Stomach (tissue), 9 donors: ENCODE results near the gene CYB5D1. TPM values are rescaled to one million over a fixed set of nuclear protein-coding genes. Genes with fewer than 3 reads are reported as not detected.

Experiments
- DNase-seq, 2 donors: peaks; one replicate each; pipeline versions ENCODE4 v3.0.0 to v3.0.0-alpha.2; 2013 to 2019
- H3K27ac ChIP-seq, 5 donors: fragments of 200-600 bp in 4 of 5; sonication (generic) in 4 of 5; one replicate each; pipeline ENCODE4 v1.5.1; 2013 to 2019; ENCODE audit warnings: mild to moderate bottlenecking in 1 of 5, moderate library complexity in 1 of 5
- H3K27me3 ChIP-seq, 3 donors: fragments of 200-600 bp; sonication (generic); one replicate each; pipeline ENCODE4 v1.5.1; 2017 to 2019; ENCODE audit warnings: mixed run types in 1 of 3
- H3K36me3 ChIP-seq, 4 donors: fragments of 200-600 bp; sonication (generic); 1 replicate in 3 of 4; 2 replicates in 1 of 4; pipeline ENCODE4 v1.5.1; 2016 to 2019
- H3K4me1 ChIP-seq, 4 donors: fragments of 200-600 bp; sonication (generic); one replicate each; pipeline ENCODE4 v1.5.1; 2016 to 2019
- H3K4me3 ChIP-seq, 4 donors: fragments of 200-600 bp; sonication (generic) in 3 of 4; one replicate each; pipeline ENCODE4 v1.5.1; 2016 to 2019; ENCODE audit warnings: mild to moderate bottlenecking in 1 of 4
- H3K9me3 ChIP-seq, 4 donors: fragments of 200-600 bp; sonication (generic); one replicate each; pipeline ENCODE4 v1.5.1; 2016 to 2019
- EP300 ChIP-seq: sonication (generic); formaldehyde crosslinking; IDR thresholded peaks from one replicate; pipeline ENCODE4 v1.6.1; 2017; ENCODE audit warnings: antibody characterized with exemption
- POLR2A ChIP-seq, 4 donors: fragments of 450-650 bp; IDR thresholded peaks; one replicate each; pipeline ENCODE4 v1.6.1; 2016; ENCODE audit warnings: antibody characterized with exemption in 4 of 4, control low read depth in 2 of 4, mild to moderate bottlenecking in 1 of 4, moderate library complexity in 1 of 4
- POLR2AphosphoS5 ChIP-seq, 3 donors: sonication (generic); formaldehyde crosslinking; IDR thresholded peaks; one replicate each; pipeline ENCODE4 v1.6.1; 2016; ENCODE audit warnings: antibody characterized with exemption in 3 of 3
- WGBS, 5 donors: extraction: QIAGEN DNeasy Blood & Tissue Kit in 3 of 5; methylation state at CpG; one replicate each; pipeline versions ENCODE4 v1.1.5 to v1.1.7; 2013 to 2018; 5-methylcytosine and 5-hydroxymethylcytosine counted together
- intact Hi-C: fragments of 100-400 bp; cut with DNase I; formaldehyde crosslinking; loops from one replicate; pipeline ENCODE4 v1.15.1; 2023; ENCODE audit warnings: low total_unique reads
- polyA plus RNA-seq, 3 donors: library from polyadenylated mRNA; stranded (reverse); fragments of 200-250 nt; gene quantifications; one replicate each; pipeline ENCODE4 v1.2.3, GENCODE V29; 2013
- total RNA-seq, 5 donors: library from RNA; depleted of rRNA; stranded (reverse); fragments of >200 nt; gene quantifications; one replicate each; pipeline versions ENCODE4 v1.1.0 to v1.2.3, GENCODE V29; 2014 to 2016
- TF ChIP-seq, protein P1 (sequence below), 7 experiments: fragments of 450-650 bp in 4 of 7; fragments of 200-600 bp in 3 of 7; sonication (generic) in 3 of 7; IDR thresholded peaks; one replicate each; pipeline ENCODE4 v1.5.1; 2016 to 2019; ENCODE audit warnings: antibody characterized with exemption in 7 of 7, control low read depth in 2 of 7, mild to moderate bottlenecking in 1 of 7
- donor health status: healthy with polysubstance abuse.
- donor health status: Bipolar disorder and iron deficiency.
- donor health status: healthy.

CYB5D1 gene
- total and polyA plus RNA-seq, 8 donors = 1.8 to 12.0 (median 4.9) TPM; not detected in 1

- H3K27ac ChIP-seq = peak within 1 kb of the TSS; percentile 95 to 98 (median 97)
- WGBS, 5 donors = 13 to 30% (median 21%) methylated on average over 16 to 18 of the region's 18 CpGs
- TF ChIP-seq POLR2AphosphoS5 (IDR thresholded peaks at IDR 0.05) (no peak), POLR2A (IDR thresholded peaks at IDR 0.05) (no peak), EP300 (no peak)
- TF ChIP-seq, protein P1, sequence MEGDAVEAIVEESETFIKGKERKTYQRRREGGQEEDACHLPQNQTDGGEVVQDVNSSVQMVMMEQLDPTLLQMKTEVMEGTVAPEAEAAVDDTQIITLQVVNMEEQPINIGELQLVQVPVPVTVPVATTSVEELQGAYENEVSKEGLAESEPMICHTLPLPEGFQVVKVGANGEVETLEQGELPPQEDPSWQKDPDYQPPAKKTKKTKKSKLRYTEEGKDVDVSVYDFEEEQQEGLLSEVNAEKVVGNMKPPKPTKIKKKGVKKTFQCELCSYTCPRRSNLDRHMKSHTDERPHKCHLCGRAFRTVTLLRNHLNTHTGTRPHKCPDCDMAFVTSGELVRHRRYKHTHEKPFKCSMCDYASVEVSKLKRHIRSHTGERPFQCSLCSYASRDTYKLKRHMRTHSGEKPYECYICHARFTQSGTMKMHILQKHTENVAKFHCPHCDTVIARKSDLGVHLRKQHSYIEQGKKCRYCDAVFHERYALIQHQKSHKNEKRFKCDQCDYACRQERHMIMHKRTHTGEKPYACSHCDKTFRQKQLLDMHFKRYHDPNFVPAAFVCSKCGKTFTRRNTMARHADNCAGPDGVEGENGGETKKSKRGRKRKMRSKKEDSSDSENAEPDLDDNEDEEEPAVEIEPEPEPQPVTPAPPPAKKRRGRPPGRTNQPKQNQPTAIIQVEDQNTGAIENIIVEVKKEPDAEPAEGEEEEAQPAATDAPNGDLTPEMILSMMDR (IDR thresholded peaks at IDR 0.05) = no peak
- H3K4me1 ChIP-seq = peaks cover 24 to 61% (median 55%) of the 10 kb centered on the region in 4 donors
- peak; percentile 61 to 82 for DNase-seq
- no peaks in the 10 kb centered on the region for H3K9me3 ChIP-seq
- peak within 1 kb of the TSS; percentile 78 to 93 (median 84) for H3K4me3 ChIP-seq
- no peaks in the 10 kb centered on the region for H3K27me3 ChIP-seq
- intact Hi-C loops = no loop called here
- peaks cover 13 to 35% (median 34%) of the 10 kb centered on the region in 4 donors for H3K36me3 ChIP-seq
These were observed 30.5 kb downstream of the CYB5D1 start, which contains the start of gene CHD3 for GRCh38 chr17:7888184-7888920. CHD3 (plus strand) TSS chr17:7888789; CDS start chr17:7889001, 212 bp downstream.

- Histone ChIP-seq H3K9me3 (no peaks in the 10 kb centered on the region), H3K27me3 (no peaks in the 10 kb centered on the region), H3K4me3 (peak overlapping the region in 1 of 4 donors; percentile 19), H3K36me3 (peaks cover 23 to 46% (median 44%) of the 10 kb centered on the region in 4 donors), H3K27ac (peak overlapping the region; percentile 95 to 98 (median 97)), H3K4me1 (peaks cover 24 to 51% (median 48%) of the 10 kb centered on the region in 4 donors)
- intact Hi-C loops = no loop called here
- DNase-seq = peak; percentile 96 to 99
- TF ChIP-seq EP300 = peak; percentile 41
- peak; percentile 85 to 99 (median 97) for TF ChIP-seq POLR2AphosphoS5 (IDR thresholded peaks at IDR 0.05)
- TF ChIP-seq, protein P1 (IDR thresholded peaks at IDR 0.05) = peak in 5 of 7 experiments; percentile 60 to 75 (median 65)
- no peak for TF ChIP-seq POLR2A (IDR thresholded peaks at IDR 0.05)
- WGBS, 5 donors = 30 to 37% (median 37%) methylated on average over 11 of the region's 11 CpGs
These were observed 31.6 kb downstream of the CYB5D1 start for GRCh38 chr17:7889166-7889955.

- no peak for TF ChIP-seq EP300
- no peak for TF ChIP-seq POLR2A (IDR thresholded peaks at IDR 0.05)
- TF ChIP-seq POLR2AphosphoS5 (IDR thresholded peaks at IDR 0.05) = no peak
- Histone ChIP-seq H3K4me3 (no peak overlapping the region), H3K9me3 (no peaks in the 10 kb centered on the region), H3K36me3 (peaks cover 52 to 84% (median 83%) of the 10 kb centered on the region in 4 donors), H3K4me1 (peaks cover 17 to 34% (median 20%) of the 10 kb centered on the region in 4 donors), H3K27ac (no peak overlapping the region), H3K27me3 (no peaks in the 10 kb centered on the region)
- WGBS, 5 donors = 77 to 89% (median 85%) methylated on average over 12 to 15 of the region's 15 CpGs
- DNase-seq = peak in 1 of 2 donors; percentile 53
- intact Hi-C loops = loop anchor here (10.0 kb wide), 1 partner anchor 91 kb away; no protein-coding TSS in a partner anchor
These were observed 35.5 kb downstream of the CYB5D1 start for GRCh38 chr17:7893187-7893880.

- H3K9me3 ChIP-seq = no peaks in the 10 kb centered on the region
- H3K27ac ChIP-seq = no peak overlapping the region
- no peak for DNase-seq
- WGBS, 5 donors = 90 to 94% (median 92%) methylated on average over 9 of the region's 9 CpGs
- peaks cover 8 to 26% (median 11%) of the 10 kb centered on the region in 4 donors for H3K4me1 ChIP-seq
- no peaks in the 10 kb centered on the region for H3K27me3 ChIP-seq
- TF ChIP-seq EP300 (no peak), POLR2AphosphoS5 (IDR thresholded peaks at IDR 0.05) (no peak), POLR2A (IDR thresholded peaks at IDR 0.05) (no peak)
- TF ChIP-seq, protein P1 (IDR thresholded peaks at IDR 0.05) = no peak
- H3K36me3 ChIP-seq = peaks cover 61 to 93% (median 92%) of the 10 kb centered on the region in 4 donors
- intact Hi-C loops = loop anchor here (10.0 kb wide), 1 partner anchor 91 kb away; no protein-coding TSS in a partner anchor
- H3K4me3 ChIP-seq = no peak overlapping the region
These were observed 36.4 kb downstream of the CYB5D1 start for GRCh38 chr17:7894226-7894625.
